Fibroblast of mammary gland (primary cell): Measurements from ENCODE around the gene MEPE.
A peak's percentile ranks its signal among the peaks of the same experiment; 100 is the strongest.
"Not testable (repeated sequence)": the region's sequence is repeated elsewhere in the genome, so short reads cannot be mapped to it uniquely, and the experiment has no call there.

Experiments
- DNase-seq: peaks from one replicate; pipeline ENCODE4 v3.0.0-alpha.2; 2010; ENCODE audit warnings: low read depth
- H3K4me3 ChIP-seq: 2 replicates; pipeline ENCODE4 v1.5.1; 2011; ENCODE audit warnings: low read depth, mild to moderate bottlenecking, low read length, moderate library complexity; ENCODE audit not compliant: control insufficient read depth
- TF ChIP-seq, protein P1 (sequence below): conservative IDR thresholded peaks from 2 replicates; pipeline ENCODE4 v1.5.1; 2011; ENCODE audit warnings: low read depth, low read length, inconsistent platforms; ENCODE audit not compliant: control insufficient read depth, insufficient read depth

The MEPE gene

DNA sequence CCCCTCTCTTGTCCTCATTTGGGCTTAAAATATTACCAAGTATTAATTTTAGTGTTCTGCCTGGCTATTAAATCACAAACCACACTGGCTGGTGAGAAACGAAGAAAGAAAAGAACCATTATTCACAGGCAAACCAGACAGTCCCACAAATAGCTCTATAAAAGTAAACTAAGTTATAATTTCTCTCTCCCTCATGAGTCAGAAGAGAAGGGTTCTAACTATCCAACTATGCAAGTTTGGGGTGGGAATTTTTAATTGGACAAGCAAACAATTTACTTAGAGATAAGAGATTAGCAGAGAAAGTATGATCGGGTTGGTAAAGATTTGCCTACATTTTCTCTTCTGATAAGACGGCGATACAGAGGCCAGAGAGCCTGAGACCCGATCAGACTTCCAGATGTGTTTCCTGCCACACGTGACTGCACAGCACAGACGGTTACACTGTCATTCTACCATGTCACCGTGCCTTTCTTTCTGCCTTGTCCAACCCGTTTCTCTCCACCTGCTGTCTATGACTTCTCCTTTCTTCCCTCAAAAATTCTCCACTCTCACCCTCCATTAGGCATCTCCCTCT lies 52.3 kb downstream of the MEPE start:
- H3K4me3 ChIP-seq, result no peak overlapping the region
- TF ChIP-seq, protein P1, sequence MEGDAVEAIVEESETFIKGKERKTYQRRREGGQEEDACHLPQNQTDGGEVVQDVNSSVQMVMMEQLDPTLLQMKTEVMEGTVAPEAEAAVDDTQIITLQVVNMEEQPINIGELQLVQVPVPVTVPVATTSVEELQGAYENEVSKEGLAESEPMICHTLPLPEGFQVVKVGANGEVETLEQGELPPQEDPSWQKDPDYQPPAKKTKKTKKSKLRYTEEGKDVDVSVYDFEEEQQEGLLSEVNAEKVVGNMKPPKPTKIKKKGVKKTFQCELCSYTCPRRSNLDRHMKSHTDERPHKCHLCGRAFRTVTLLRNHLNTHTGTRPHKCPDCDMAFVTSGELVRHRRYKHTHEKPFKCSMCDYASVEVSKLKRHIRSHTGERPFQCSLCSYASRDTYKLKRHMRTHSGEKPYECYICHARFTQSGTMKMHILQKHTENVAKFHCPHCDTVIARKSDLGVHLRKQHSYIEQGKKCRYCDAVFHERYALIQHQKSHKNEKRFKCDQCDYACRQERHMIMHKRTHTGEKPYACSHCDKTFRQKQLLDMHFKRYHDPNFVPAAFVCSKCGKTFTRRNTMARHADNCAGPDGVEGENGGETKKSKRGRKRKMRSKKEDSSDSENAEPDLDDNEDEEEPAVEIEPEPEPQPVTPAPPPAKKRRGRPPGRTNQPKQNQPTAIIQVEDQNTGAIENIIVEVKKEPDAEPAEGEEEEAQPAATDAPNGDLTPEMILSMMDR, result no peak
- no peak for DNase-seq

DNA sequence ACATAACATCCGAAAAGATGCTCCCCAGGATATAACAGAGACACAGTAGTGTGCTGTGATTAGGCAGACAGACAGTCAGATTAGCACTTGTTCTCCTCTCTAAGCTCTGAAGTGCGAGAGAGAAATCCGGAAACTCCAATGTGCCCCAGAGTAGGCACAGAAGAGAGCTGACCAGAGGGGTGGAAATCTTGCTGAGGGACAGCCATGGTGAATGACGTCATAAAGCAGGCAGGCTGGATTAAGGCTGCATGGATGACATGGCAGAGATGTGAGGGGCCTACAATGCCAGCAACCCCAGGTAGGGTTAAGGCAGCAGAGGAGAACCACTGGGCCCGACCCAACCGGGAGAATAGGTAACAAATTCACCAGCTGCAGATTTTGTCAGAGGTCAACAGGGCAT lies 53.3 kb downstream of the MEPE start:
- no peak overlapping the region for H3K4me3 ChIP-seq
- no peak for DNase-seq
- TF ChIP-seq, protein P1, result no peak

DNA sequence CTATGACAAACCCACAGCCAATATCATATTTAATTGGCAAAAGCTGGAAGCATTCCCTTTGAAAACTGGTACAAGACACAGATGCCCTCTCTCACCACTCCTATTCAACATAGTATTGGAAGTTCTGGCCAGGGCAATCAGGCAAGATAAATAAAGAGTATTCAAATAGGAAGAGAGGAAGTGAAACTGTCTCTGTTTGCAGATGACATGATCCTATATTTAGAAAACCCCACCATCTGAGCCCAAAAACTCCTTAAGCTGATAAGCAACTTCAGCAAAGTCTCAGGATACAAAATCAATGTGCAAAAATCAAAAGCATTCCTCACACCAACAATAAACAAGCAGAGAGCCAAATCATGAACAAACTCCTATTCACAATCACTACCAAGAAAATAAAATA lies 58.0 kb downstream of the MEPE start:
- not testable (repeated sequence) for H3K4me3 ChIP-seq, DNase-seq

DNA sequence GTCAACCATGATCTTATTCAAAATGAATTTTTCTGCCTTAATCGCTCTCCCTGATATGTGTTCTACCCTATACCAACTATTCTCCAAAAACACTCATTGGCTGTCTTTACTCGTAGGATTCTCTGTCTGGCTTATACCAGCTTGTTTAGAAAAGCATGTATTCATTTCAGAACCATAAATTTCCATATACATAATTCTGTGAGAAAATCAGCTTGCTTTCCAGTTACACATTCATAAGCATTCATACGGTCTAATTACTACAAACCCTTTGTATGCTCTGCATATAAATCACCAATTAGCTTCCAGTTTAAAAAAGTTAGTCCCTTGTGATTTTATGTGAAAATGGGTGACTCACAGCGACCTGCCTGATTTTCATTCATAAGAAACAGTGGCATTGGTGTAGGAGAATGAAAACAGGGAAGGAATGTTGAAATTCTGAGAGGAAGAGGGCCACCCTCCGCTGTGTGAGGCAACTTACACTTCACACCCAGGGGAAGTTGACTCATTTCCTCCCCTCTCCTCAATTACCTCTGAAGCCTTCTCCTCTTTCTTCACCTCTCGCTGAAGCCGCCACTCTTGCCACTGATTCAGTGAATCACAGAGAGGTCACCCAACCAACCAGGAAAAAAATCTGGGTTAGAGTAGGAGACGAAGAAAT lies 63.3 kb downstream of the MEPE start:
- TF ChIP-seq, protein P1, result no peak
- no peak overlapping the region for H3K4me3 ChIP-seq
- DNase-seq, result peak; percentile 83
